Nephron progenitor cell (in vitro differentiated cells): ENCODE results near the gene NCK2.

Source experiments
- DNase-seq: peaks from one replicate; pipeline ENCODE4 v3.0.0; 2021
- H3K27ac Mint-ChIP-seq: 2 replicates; pipeline ENCODE4 v1.8.0; 2021; ENCODE audit warnings: mild to moderate bottlenecking, moderate library complexity, mixed read lengths
- H3K27me3 Mint-ChIP-seq: 2 replicates; pipeline ENCODE4 v1.8.0; 2021; ENCODE audit warnings: mild to moderate bottlenecking, low read depth, mixed read lengths; ENCODE audit not compliant: poor library complexity
- H3K36me3 Mint-ChIP-seq: 2 replicates; pipeline ENCODE4 v1.8.0; 2021; ENCODE audit warnings: low read depth, mixed read lengths
- H3K4me1 Mint-ChIP-seq: 2 replicates; pipeline ENCODE4 v1.8.0; 2021; ENCODE audit warnings: mixed read lengths
- H3K4me3 Mint-ChIP-seq: 2 replicates; pipeline ENCODE4 v1.8.0; 2021; ENCODE audit warnings: mild to moderate bottlenecking, moderate library complexity, mixed read lengths
- H3K9me3 Mint-ChIP-seq: 2 replicates; pipeline ENCODE4 v1.8.0; 2021; ENCODE audit warnings: mild to moderate bottlenecking, moderate library complexity, mixed read lengths
- TF ChIP-seq, protein P1 (sequence below): fragments of 200-600 bp; sonication (generic); IDR thresholded peaks from 2 replicates; pipeline ENCODE4 v1.5.0; 2021; ENCODE audit warnings: antibody characterized with exemption

NCK2 gene

DNA sequence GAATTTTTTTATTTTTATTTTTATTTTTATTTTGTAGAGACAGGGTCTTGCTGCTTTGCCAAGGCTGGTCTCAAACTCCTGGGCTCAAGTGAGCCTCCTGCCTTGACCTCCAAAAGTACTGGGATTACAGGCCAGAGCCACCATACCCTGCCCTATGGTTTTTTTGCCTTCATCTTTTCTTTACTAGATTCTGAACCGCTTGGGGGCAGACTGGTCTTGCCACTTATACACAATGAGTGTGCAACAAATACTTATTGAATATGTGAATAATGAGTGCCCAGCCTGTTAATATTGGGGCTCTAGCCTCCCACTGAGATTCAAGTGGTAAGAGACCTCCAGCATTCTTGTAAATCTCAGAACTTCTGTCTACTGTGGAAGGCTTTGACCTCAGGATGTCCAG, 3.9 kb downstream of the NCK2 start:
- Mint-ChIP-seq H3K27me3 (peaks cover 7% of the 10 kb centered on the region), H3K36me3 (peaks cover 51% of the 10 kb centered on the region), H3K4me1 (peaks cover 43% of the 10 kb centered on the region), H3K27ac (no peak overlapping the region), H3K4me3 (no peak overlapping the region), H3K9me3 (peaks cover 15% of the 10 kb centered on the region)
- DNase-seq: no peak
- TF ChIP-seq, protein P1, sequence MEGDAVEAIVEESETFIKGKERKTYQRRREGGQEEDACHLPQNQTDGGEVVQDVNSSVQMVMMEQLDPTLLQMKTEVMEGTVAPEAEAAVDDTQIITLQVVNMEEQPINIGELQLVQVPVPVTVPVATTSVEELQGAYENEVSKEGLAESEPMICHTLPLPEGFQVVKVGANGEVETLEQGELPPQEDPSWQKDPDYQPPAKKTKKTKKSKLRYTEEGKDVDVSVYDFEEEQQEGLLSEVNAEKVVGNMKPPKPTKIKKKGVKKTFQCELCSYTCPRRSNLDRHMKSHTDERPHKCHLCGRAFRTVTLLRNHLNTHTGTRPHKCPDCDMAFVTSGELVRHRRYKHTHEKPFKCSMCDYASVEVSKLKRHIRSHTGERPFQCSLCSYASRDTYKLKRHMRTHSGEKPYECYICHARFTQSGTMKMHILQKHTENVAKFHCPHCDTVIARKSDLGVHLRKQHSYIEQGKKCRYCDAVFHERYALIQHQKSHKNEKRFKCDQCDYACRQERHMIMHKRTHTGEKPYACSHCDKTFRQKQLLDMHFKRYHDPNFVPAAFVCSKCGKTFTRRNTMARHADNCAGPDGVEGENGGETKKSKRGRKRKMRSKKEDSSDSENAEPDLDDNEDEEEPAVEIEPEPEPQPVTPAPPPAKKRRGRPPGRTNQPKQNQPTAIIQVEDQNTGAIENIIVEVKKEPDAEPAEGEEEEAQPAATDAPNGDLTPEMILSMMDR: no peak

GRCh38 chr2:105749583-105750400, 5.1 kb downstream of the NCK2 start:
- Mint-ChIP-seq H3K36me3 (peaks cover 61% of the 10 kb centered on the region), H3K27ac (no peak overlapping the region), H3K9me3 (peaks cover 15% of the 10 kb centered on the region), H3K27me3 (no peaks in the 10 kb centered on the region), H3K4me3 (no peak overlapping the region), H3K4me1 (peaks cover 48% of the 10 kb centered on the region)
- TF ChIP-seq, protein P1: no peak
- DNase-seq: no peak

DNA sequence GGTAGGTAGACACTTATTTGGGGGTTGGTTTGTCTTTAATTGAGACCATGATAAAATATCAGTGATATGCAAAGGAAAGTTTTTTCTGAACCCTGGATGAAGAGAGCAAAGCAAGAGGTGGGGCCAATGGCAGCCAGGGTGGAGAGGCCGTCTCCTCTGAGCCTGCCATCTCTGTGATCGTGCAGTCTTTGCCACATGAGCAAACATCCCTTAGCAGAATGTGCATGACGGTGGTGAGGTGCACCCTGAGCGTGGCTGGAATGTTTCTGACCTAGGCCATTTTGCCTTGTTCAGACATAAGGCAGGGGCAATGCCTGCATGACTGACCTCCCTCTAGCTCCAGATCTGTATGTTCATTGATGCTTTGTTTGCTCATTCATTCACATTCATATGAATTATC, 6.0 kb downstream of the NCK2 start:
- H3K4me3 Mint-ChIP-seq: no peak overlapping the region
- no peak for DNase-seq
- TF ChIP-seq, protein P1: no peak
- H3K27me3 Mint-ChIP-seq: no peaks in the 10 kb centered on the region
- peaks cover 68% of the 10 kb centered on the region for H3K36me3 Mint-ChIP-seq
- H3K4me1 Mint-ChIP-seq: peaks cover 55% of the 10 kb centered on the region
- peaks cover 15% of the 10 kb centered on the region for H3K9me3 Mint-ChIP-seq
- H3K27ac Mint-ChIP-seq: no peak overlapping the region

- Mint-ChIP-seq H3K4me1 (peaks cover 55% of the 10 kb centered on the region), H3K27me3 (no peaks in the 10 kb centered on the region), H3K9me3 (peaks cover 15% of the 10 kb centered on the region), H3K4me3 (no peak overlapping the region), H3K27ac (no peak overlapping the region), H3K36me3 (peaks cover 73% of the 10 kb centered on the region)
- no peak for DNase-seq
- TF ChIP-seq, protein P1: no peak
Measured at GRCh38 chr2:105751272-105751671, 6.6 kb downstream of the NCK2 start.

DNA sequence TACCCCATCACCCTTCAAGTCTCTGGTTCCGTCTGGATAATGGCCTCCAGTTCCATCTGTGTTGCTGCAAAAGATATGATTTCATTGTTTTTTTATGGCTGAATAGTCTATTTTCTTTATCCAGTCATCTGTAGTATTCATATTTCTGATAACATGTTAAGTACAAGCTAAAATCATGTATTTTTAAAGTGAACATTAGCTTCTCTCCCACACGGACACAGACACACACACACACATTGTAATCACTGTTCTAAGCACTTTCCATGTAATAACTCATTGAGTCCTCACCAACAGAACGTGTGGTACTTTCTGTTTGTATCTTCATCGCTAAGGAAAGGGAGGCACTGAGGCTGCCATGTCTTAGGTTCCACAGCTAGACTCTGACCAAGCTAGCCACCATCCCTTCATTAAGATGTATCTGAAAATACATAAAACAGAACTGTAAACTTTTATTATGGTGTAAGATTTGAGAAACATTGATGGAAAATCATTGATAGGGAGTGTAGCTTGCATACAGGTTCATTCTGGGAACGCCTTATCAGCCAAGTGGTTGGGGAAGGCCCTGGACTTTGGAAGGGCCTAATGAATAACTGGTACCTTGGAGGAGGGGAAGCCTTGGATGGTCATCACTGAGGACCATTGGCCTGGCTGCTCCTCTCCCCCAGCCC, 8.1 kb downstream of the NCK2 start:
- Mint-ChIP-seq H3K9me3 (peaks cover 15% of the 10 kb centered on the region), H3K4me3 (no peak overlapping the region), H3K36me3 (peaks cover 75% of the 10 kb centered on the region), H3K27me3 (no peaks in the 10 kb centered on the region), H3K27ac (no peak overlapping the region), H3K4me1 (peaks cover 41% of the 10 kb centered on the region)
- TF ChIP-seq, protein P1: no peak
- no peak for DNase-seq
